Measurements from ENCODE around the gene RTN4RL1.

The RTN4RL1 gene

GRCh38 chr17:1919201-1919600 is 105.9 kb downstream of the RTN4RL1 start:
- no peak for DNase-seq (ENCODE audit: low spot score)

DNA sequence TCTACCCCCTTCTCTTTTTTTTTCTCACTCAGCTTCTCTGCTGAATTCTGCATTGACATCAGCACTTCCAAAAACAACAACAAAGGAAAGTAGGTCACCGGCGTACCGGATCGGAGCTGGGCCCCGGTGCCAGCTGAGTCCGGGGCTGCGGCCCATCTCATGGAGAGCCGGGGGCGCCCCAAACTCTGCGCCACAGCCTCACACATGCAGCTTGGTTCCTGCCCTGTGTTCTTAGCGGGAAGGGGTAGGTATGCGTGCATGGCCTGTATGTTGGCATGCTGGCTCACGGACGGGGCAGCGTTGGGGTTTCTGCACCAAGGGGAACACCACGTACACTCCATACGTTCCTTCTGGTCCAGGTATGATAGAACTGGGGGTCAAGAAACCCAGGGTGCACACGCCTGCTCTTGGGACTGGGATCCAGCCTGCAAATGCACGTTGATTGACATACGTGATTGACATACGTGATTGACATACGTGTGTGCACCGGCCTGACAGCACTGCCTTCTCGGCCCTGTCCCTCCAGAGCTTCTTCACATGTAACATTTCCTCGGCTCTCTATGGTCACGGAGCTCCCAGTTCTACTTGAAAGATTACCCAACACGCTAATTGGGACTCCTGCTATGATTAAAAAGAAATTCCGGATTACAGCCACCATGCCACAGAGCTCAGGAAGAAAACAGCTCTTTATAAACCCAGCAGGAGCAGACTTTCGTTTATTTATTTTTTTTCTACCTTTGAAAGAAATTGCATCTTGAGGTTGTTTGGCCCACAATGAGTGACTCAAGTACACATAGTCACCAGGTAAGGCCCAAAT is 106.6 kb downstream of the RTN4RL1 start:
- no peak for DNase-seq (ENCODE audit: low spot score)

GRCh38 chr17:1916963-1917715 is 108.0 kb downstream of the RTN4RL1 start:
- no peak for DNase-seq (ENCODE audit: low spot score)

- DNase-seq (ENCODE audit: low spot score), result no peak
These were observed 108.8 kb downstream of the RTN4RL1 start for GRCh38 chr17:1916316-1916715.

GRCh38 chr17:1915889-1916288 is 109.2 kb downstream of the RTN4RL1 start:
- DNase-seq (ENCODE audit: low spot score), result no peak

GRCh38 chr17:1914661-1915083 is 110.5 kb downstream of the RTN4RL1 start:
- DNase-seq (ENCODE audit: low spot score), result no peak

- DNase-seq (ENCODE audit: low spot score), result no peak
These were observed 111.4 kb downstream of the RTN4RL1 start for GRCh38 chr17:1913702-1914101.

GRCh38 chr17:1912146-1912545 is 113.0 kb downstream of the RTN4RL1 start:
- DNase-seq (ENCODE audit: low spot score), result no peak

DNA sequence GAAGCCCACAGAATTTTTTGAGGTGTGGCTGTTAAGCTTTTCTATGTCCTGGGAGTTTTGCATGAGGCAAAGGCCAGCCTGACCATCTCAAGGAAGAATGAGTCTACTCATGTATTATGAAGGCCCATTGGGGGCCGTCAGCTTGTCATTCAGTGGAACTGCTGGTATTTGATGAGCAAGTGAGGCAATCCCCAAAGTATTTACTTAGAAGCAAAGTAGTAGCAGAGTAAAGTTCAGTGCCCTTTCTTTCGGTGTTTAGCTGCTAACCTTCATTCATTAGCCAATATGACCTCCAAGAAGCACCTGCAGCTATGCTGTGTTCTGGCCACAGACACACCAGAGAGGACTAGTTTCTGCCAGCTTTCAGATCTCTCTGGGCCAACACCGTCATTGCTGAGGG is 115.1 kb downstream of the RTN4RL1 start:
- DNase-seq (ENCODE audit: low spot score), result no peak

- no peak for DNase-seq (ENCODE audit: low spot score)
These were observed 116.3 kb downstream of the RTN4RL1 start for GRCh38 chr17:1908699-1909309.

DNA sequence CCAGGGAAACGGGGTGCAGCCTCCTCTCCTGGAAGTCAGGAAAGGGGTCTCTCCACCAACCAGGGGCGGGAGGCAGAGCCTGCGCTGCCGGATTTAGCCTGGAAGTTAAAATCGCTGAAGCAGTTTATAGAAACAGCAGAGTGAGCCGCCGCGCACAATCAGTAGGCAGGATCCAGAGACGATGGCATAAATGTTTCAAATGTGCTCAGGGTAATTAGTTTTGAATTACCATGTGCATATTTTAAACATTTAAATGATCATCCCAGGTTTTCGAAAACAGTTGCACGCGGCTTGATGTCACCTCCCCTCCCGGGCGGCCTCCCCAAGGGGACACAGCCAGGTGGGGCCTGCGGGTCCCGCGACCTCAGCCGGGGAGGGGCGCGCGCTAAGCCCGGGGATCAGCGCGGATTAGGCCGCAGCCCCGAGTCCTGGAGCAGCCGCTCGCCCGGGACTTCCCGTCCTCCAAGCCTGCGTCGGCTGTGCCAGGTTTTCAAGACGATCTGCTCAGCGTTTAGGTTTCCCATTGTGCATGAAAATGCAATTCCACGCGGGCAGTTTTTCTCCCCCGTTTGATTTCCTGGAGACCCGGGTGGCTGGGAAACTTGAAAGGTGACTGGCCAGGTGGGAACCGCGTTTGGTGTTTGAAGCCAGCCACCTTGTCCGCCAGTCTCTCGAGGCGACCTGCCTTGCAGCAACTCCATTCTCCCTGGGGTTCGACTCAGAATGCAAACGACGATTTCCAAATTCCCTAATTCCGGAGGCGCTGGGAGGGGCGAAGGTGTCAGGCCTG is 117.0 kb downstream of the RTN4RL1 start:
- peak; percentile 35 for DNase-seq (ENCODE audit: low spot score)

- no peak for DNase-seq (ENCODE audit: low spot score)
These were observed 117.9 kb downstream of the RTN4RL1 start for GRCh38 chr17:1907216-1907631.

GRCh38 chr17:1906662-1907101 is 118.5 kb downstream of the RTN4RL1 start:
- DNase-seq (ENCODE audit: low spot score), result no peak

DNA sequence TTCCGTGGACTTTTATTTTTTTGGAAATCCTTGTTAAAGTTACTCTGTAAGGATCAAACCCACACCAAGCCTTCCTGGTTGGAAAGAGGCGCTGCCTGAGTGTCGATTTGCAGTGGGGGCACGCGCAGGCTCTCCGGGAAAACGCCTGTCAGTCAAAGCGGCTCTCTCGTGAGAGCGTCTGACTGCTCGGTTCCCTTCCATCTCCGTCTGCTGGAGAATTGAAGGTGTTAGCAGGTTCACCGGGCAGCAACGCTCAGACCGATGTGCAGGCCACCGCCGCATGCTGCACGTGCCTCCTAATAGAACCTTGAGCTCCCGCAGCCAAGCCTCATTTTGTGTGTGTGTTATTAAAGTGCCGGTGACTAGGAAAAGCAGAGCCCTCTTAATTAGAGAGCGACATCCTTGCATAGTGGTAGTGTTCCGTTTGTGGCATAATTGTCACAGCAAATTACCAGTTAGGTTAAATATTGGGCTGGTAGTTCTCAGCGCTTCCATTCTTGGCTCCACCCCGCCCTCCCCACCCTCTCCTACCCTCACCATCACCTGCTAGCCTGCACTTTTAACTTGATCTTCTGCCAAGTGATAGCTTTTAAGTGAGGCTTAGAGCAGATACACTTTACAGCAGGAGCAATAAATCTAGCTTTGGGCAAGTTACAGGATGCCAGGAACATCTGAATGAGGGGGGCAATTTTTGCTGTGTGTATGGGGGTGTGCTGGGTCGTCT is 119.8 kb downstream of the RTN4RL1 start:
- DNase-seq (ENCODE audit: low spot score), result no peak

GRCh38 chr17:1904273-1905182 is 120.6 kb downstream of the RTN4RL1 start:
- DNase-seq (ENCODE audit: low spot score), result peak; percentile 66

DNA sequence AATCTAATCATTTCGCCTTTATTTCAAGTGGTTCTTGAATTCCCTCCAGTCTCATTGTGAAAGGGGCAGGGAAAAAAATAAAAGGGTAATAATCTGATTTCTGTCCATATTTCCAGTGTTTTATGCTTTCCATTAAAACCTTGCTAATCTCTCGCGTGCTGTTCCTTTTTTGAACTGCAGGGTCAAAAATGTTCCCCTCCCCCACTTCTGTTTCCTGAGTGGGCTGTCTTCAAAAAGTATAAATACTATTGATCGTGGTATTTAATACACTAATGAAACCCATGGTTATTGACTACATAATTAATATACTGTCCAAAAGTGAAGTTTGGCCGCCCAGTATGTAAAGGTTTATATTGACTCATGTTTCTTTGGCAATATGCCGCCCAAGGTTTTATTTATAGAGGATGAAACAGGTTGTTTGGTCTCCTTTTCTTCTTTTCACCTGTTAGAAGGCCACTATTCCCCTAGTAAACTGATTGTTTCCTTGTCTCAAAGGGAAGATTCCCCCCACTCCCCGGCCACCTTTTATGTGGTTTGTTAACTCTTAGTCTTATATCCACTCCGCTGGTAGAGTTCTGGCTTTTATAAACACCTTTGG is 125.6 kb downstream of the RTN4RL1 start:
- DNase-seq (ENCODE audit: low spot score), result no peak

DNA sequence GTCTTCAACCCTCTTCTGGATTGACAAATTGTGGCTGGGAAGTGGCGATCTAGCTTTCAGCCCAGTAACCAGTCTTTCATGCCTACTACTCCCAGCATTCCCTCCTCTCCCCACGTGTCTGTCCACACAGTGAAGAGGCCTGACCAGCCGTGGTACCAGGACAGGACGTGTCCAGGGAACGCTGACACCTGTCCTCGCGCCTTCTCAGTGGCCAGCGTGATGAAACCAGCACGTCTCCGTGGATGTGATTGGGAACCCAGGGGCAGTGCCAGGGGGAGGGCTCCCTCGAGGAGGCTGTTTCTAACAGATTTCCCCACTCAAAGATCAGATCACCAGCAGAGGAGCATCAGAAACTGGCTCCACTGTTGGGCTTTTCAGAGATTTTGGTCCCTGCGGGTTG is 126.3 kb downstream of the RTN4RL1 start:
- DNase-seq (ENCODE audit: low spot score), result no peak

DNA sequence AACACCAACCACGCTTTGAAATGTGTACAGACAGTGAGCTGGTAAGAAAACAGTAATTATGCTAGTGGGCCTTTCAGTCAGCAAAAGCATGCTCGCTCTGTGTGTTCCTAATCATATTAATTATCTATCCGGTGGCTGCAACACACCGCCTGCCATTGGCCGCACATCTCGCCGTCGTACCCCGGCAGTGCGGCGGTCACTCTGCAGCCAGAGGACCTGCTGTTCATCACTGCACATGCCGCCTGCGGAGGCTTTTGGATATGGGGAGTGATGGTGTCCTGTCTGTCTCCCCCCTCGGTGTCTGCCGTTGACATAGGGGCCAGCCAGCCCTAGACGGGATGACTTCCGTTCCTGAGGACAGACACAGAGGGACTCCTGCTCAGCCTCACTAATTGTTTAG is 126.8 kb downstream of the RTN4RL1 start:
- DNase-seq (ENCODE audit: low spot score), result no peak

DNA sequence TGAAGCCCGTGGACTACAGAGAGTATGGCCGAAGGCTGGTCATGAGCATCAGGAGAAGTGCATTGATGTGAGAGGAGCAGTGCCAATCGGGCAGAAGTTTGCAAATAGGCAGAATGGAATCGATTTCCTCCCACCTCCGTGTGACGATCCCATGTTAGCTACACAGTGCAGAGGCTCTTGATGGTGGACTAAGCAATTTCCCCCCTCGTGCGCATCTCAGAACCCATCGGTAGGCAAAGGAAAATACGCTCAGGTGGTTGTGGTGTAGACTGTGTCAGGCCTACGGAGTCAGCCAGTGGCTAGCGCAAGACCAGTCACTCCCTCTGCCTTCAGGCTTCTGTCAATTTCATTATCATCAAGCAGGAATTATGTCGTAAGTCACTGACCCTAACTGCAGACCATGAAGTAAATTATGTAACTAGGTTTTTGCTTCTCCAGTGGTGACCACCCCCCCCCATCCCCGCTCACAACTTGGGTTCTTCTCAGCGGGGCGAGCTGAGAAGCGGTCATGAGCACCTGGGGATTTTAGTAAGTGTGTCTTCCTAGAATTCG is 128.0 kb downstream of the RTN4RL1 start:
- DNase-seq (ENCODE audit: low spot score), result no peak

Measured in germinal center (tissue), 1 donor.